HG03280 (cell line): ENCODE data around the gene OSBP2.

Experiments used
- ATAC-seq: cut with Tn5 transposase; IDR thresholded peaks from one replicate; pipeline ENCODE4 v1.9.1; 2021; ENCODE audit warnings: mild to moderate bottlenecking, moderate library complexity; ENCODE audit not compliant: unreplicated experiment

OSBP2 gene

GRCh38 chr22:30876915-30877553, 182.4 kb downstream of the OSBP2 start:
- ATAC-seq, result no peak

- ATAC-seq, result no peak
These were observed 183.2 kb downstream of the OSBP2 start for GRCh38 chr22:30877662-30878515.

- no peak for ATAC-seq
These were observed 184.1 kb downstream of the OSBP2 start for GRCh38 chr22:30878516-30879414.

- no peak for ATAC-seq
These were observed 184.7 kb downstream of the OSBP2 start for GRCh38 chr22:30879415-30879797.

- ATAC-seq, result no peak
These were observed 185.5 kb downstream of the OSBP2 start for GRCh38 chr22:30880181-30880601.

- ATAC-seq, result no peak
These were observed 186.2 kb downstream of the OSBP2 start for GRCh38 chr22:30880847-30881246.

- no peak for ATAC-seq
These were observed 186.9 kb downstream of the OSBP2 start for GRCh38 chr22:30881361-30882183.

GRCh38 chr22:30882184-30882717, 187.6 kb downstream of the OSBP2 start:
- ATAC-seq, result no peak

GRCh38 chr22:30882974-30883533, 188.4 kb downstream of the OSBP2 start:
- no peak for ATAC-seq

GRCh38 chr22:30883586-30884145, 189.0 kb downstream of the OSBP2 start:
- ATAC-seq, result no peak

- no peak for ATAC-seq
These were observed 189.7 kb downstream of the OSBP2 start for GRCh38 chr22:30884211-30885000.

GRCh38 chr22:30885001-30885366, 190.3 kb downstream of the OSBP2 start:
- no peak for ATAC-seq

- no peak for ATAC-seq
These were observed 190.9 kb downstream of the OSBP2 start for GRCh38 chr22:30885591-30885990.

GRCh38 chr22:30887453-30887852, 192.8 kb downstream of the OSBP2 start:
- ATAC-seq, result no peak

GRCh38 chr22:30887861-30888260, 193.2 kb downstream of the OSBP2 start:
- no peak for ATAC-seq

- no peak for ATAC-seq
These were observed 194.8 kb downstream of the OSBP2 start for GRCh38 chr22:30889268-30889995.

- no peak for ATAC-seq
These were observed 195.4 kb downstream of the OSBP2 start for GRCh38 chr22:30889996-30890480.
